Measurements from ENCODE around the gene STIM1.

The STIM1 gene

DNA sequence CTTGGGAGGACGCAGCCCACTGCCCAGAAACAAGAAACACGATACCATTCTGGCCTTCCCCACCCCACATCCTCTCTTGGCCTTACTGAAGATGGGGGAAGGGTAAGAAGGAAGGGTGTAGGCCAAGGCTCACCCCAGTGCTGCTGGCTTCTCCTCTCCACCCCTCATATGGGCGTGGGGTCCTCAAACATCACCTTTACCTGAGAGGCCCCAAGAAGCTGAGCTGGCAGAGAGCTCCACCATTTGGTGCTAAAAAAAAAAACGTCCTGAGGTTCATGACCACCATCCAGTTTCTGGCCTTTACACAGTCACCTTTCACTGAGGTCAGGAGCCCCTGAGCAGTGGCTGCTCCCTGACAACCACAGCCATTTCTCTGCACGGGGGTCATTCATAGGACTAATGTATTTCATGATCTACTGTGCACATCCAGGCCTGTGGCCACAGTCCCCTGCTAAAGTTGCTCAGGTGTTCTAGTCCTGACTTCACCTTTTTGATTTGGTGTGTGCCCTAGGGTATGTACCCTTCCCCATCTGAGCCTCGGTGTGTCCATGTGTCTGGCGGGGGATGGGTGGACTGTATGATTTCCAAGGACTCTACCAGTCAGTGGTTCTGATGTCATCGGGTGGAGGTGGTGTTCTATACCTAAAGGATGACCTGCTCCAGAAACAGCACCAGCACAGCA is 29.9 kb upstream of the STIM1 start:
- no peak overlapping the region for H3K4me3 ChIP-seq
- no peak overlapping the region for H3K27ac ChIP-seq
- TF ChIP-seq FOXP2 (optimal IDR thresholded peaks at IDR 0.05; ENCODE audit: control extremely low read depth, extremely low read length, insufficient read depth) (no peak), EZH2 (IDR thresholded peaks at IDR 0.05) (no peak), POLR2AphosphoS5 (IDR thresholded peaks at IDR 0.05; ENCODE audit: borderline replicate concordance, low read depth, low read length) (no peak; the same call in 1 of the 2 replicates)
- H3K9me3 ChIP-seq (ENCODE audit: low read depth, low read length), result no peaks in the 10 kb centered on the region
- H3K9ac ChIP-seq (ENCODE audit: insufficient read length), result no peak overlapping the region
- DNase-seq (ENCODE audit: low read depth, low spot score), result no peak
- peaks cover 15% of the 10 kb centered on the region; the same call in 1 of the 2 replicates for H3K36me3 ChIP-seq (ENCODE audit: insufficient read depth, low read length)

GRCh38 chr11:3826721-3827120 is 28.7 kb upstream of the STIM1 start:
- TF ChIP-seq POLR2AphosphoS5 (IDR thresholded peaks at IDR 0.05; ENCODE audit: borderline replicate concordance, low read depth, low read length), result no peak
- no peak for TF ChIP-seq FOXP2 (optimal IDR thresholded peaks at IDR 0.05; ENCODE audit: control extremely low read depth, extremely low read length, insufficient read depth)
- no peak for TF ChIP-seq EZH2 (IDR thresholded peaks at IDR 0.05)
- no peak overlapping the region for H3K4me3 ChIP-seq
- no peaks in the 10 kb centered on the region for H3K9me3 ChIP-seq (ENCODE audit: low read depth, low read length)
- H3K36me3 ChIP-seq (ENCODE audit: insufficient read depth, low read length), result peaks cover 18% of the 10 kb centered on the region; the same call in 1 of the 2 replicates
- DNase-seq (ENCODE audit: low read depth, low spot score), result no peak
- no peak overlapping the region for H3K9ac ChIP-seq (ENCODE audit: insufficient read length)
- no peak overlapping the region for H3K27ac ChIP-seq

GRCh38 chr11:3827434-3828186 is 27.9 kb upstream of the STIM1 start:
- no peak for DNase-seq (ENCODE audit: low read depth, low spot score)
- no peak overlapping the region for H3K4me3 ChIP-seq
- TF ChIP-seq FOXP2 (optimal IDR thresholded peaks at IDR 0.05; ENCODE audit: control extremely low read depth, extremely low read length, insufficient read depth) (no peak), EZH2 (IDR thresholded peaks at IDR 0.05) (no peak), POLR2AphosphoS5 (IDR thresholded peaks at IDR 0.05; ENCODE audit: borderline replicate concordance, low read depth, low read length) (no peak)
- peaks cover 18% of the 10 kb centered on the region; the same call in 1 of the 2 replicates for H3K36me3 ChIP-seq (ENCODE audit: insufficient read depth, low read length)
- H3K9ac ChIP-seq (ENCODE audit: insufficient read length), result no peak overlapping the region
- H3K9me3 ChIP-seq (ENCODE audit: low read depth, low read length), result no peaks in the 10 kb centered on the region
- no peak overlapping the region for H3K27ac ChIP-seq

GRCh38 chr11:3830088-3830487 is 25.4 kb upstream of the STIM1 start:
- no peak for DNase-seq (ENCODE audit: low read depth, low spot score)
- H3K36me3 ChIP-seq (ENCODE audit: insufficient read depth, low read length), result peaks cover 22% of the 10 kb centered on the region; the same call in 1 of the 2 replicates
- no peak overlapping the region for H3K9ac ChIP-seq (ENCODE audit: insufficient read length)
- no peak for TF ChIP-seq EZH2 (IDR thresholded peaks at IDR 0.05)
- no peak for TF ChIP-seq POLR2AphosphoS5 (IDR thresholded peaks at IDR 0.05; ENCODE audit: borderline replicate concordance, low read depth, low read length)
- no peak for TF ChIP-seq FOXP2 (optimal IDR thresholded peaks at IDR 0.05; ENCODE audit: control extremely low read depth, extremely low read length, insufficient read depth)
- no peak overlapping the region for H3K4me3 ChIP-seq
- H3K9me3 ChIP-seq (ENCODE audit: low read depth, low read length), result no peaks in the 10 kb centered on the region
- no peak overlapping the region for H3K27ac ChIP-seq

DNA sequence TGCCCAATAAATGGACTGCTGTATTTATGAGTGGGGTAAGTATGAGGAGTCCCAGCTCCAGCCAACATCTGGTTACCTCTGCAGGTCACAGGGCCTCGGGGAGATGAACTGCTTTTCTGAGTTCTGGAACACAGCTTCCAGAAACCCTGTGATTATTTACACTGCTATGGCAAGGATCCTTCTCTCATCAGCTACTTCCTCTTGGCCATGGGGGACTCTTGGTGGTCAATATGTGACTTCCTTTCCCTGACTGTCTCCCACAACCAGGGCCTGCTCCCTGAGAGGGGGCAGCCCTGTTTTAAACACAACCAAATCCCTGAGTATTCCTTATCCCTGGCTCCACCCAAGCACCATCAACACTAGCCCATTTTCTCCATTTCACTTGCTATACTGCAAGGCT is 24.7 kb upstream of the STIM1 start:
- DNase-seq (ENCODE audit: low read depth, low spot score), result no peak
- H3K9me3 ChIP-seq (ENCODE audit: low read depth, low read length), result no peaks in the 10 kb centered on the region
- no peak overlapping the region for H3K27ac ChIP-seq
- no peak overlapping the region for H3K4me3 ChIP-seq
- H3K36me3 ChIP-seq (ENCODE audit: insufficient read depth, low read length), result peaks cover 23% of the 10 kb centered on the region; the same call in 1 of the 2 replicates
- H3K9ac ChIP-seq (ENCODE audit: insufficient read length), result no peak overlapping the region
- no peak for TF ChIP-seq EZH2 (IDR thresholded peaks at IDR 0.05)
- no peak for TF ChIP-seq FOXP2 (optimal IDR thresholded peaks at IDR 0.05; ENCODE audit: control extremely low read depth, extremely low read length, insufficient read depth)
- TF ChIP-seq POLR2AphosphoS5 (IDR thresholded peaks at IDR 0.05; ENCODE audit: borderline replicate concordance, low read depth, low read length), result no peak

GRCh38 chr11:3831378-3832239 is 23.9 kb upstream of the STIM1 start:
- no peak for DNase-seq (ENCODE audit: low read depth, low spot score)

GRCh38 chr11:3832816-3833215 is 22.6 kb upstream of the STIM1 start:
- H3K4me3 ChIP-seq, result no peak overlapping the region
- no peaks in the 10 kb centered on the region for H3K9me3 ChIP-seq (ENCODE audit: low read depth, low read length)
- H3K27ac ChIP-seq, result no peak overlapping the region
- H3K9ac ChIP-seq (ENCODE audit: insufficient read length), result no peak overlapping the region
- DNase-seq (ENCODE audit: low read depth, low spot score), result no peak
- no peak for TF ChIP-seq EZH2 (IDR thresholded peaks at IDR 0.05)
- no peak for TF ChIP-seq FOXP2 (optimal IDR thresholded peaks at IDR 0.05; ENCODE audit: control extremely low read depth, extremely low read length, insufficient read depth)
- no peak for TF ChIP-seq POLR2AphosphoS5 (IDR thresholded peaks at IDR 0.05; ENCODE audit: borderline replicate concordance, low read depth, low read length)
- peaks cover 15% of the 10 kb centered on the region; the same call in 1 of the 2 replicates for H3K36me3 ChIP-seq (ENCODE audit: insufficient read depth, low read length)

More at GRCh38 chr11:3831378-3832239, 23.9 kb upstream of the STIM1 start:
- peaks cover 21% of the 10 kb centered on the region; the same call in 1 of the 2 replicates for H3K36me3 ChIP-seq (ENCODE audit: insufficient read depth, low read length)
- H3K27ac ChIP-seq, result no peak overlapping the region
- H3K9me3 ChIP-seq (ENCODE audit: low read depth, low read length), result no peaks in the 10 kb centered on the region
- TF ChIP-seq FOXP2 (optimal IDR thresholded peaks at IDR 0.05; ENCODE audit: control extremely low read depth, extremely low read length, insufficient read depth), result no peak
- TF ChIP-seq EZH2 (IDR thresholded peaks at IDR 0.05), result no peak
- TF ChIP-seq POLR2AphosphoS5 (IDR thresholded peaks at IDR 0.05; ENCODE audit: borderline replicate concordance, low read depth, low read length), result no peak
- no peak overlapping the region for H3K4me3 ChIP-seq
- no peak overlapping the region for H3K9ac ChIP-seq (ENCODE audit: insufficient read length)
